NCI-H146 (cell line): ENCODE measurements around the gene MYL5.
"Not testable (repeated sequence)": the region's sequence is repeated elsewhere in the genome, so short reads cannot be mapped to it uniquely, and the experiment has no call there.

Source experiments
- DNase-seq: peaks from one replicate; lab custom pipeline; 2025; lab: John Stamatoyannopoulos, UW

Gene MYL5

GRCh38 chr4:729336-730315 lies 55.3 kb downstream of the MYL5 start:
- DNase-seq: no peak

GRCh38 chr4:730511-730910 lies 56.2 kb downstream of the MYL5 start:
- DNase-seq: no peak

- not testable (repeated sequence) for DNase-seq
Measured at GRCh38 chr4:730946-731904, 56.9 kb downstream of the MYL5 start.
